Activated CD8-positive, alpha-beta T cell treated with anti-CD3 and anti-CD28 coated beads, Interleukin-2, amount 10 ng/mL, durations not matched to agents 7 days and 5 days (primary cell): ENCODE measurements around the gene SDR42E2. TPM values are rescaled to one million over a fixed set of nuclear protein-coding genes. Genes with fewer than 3 reads are reported as not detected.

Source experiments
- ATAC-seq: fragments of 150-1000 bp; cut with Tn5 transposase; one replicate; pipeline ENCODE4 v1.10.0; 2021; ENCODE audit warnings: moderate library complexity
- CTCF ChIA-PET: fragments of 350-600 bp; sonication (Branson Sonifier 250); formaldehyde crosslinking; loops from one replicate; lab custom pipeline; 2021; ENCODE audit warnings: antibody characterized with exemption; lab: Charles Lee
- POLR2A ChIA-PET: fragments of 350-600 bp; sonication (Branson Sonifier 250); formaldehyde crosslinking; loops from one replicate; lab custom pipeline; 2021; ENCODE audit warnings: antibody characterized with exemption; lab: Charles Lee
- DNase-seq: peaks from one replicate; pipeline ENCODE4 v3.0.0-alpha.2; 2020
- H3K27ac Mint-ChIP-seq: one replicate; pipeline ENCODE4 v1.8.0; 2021; ENCODE audit warnings: mild to moderate bottlenecking, mixed read lengths
- H3K27me3 Mint-ChIP-seq: one replicate; pipeline ENCODE4 v1.8.0; 2021; ENCODE audit warnings: low read depth, mixed read lengths
- H3K36me3 Mint-ChIP-seq: one replicate; pipeline ENCODE4 v1.8.0; 2021; ENCODE audit warnings: low read depth, mixed read lengths
- H3K4me1 Mint-ChIP-seq: one replicate; pipeline ENCODE4 v1.8.0; 2021; ENCODE audit warnings: low read depth, mixed read lengths
- H3K4me3 Mint-ChIP-seq: one replicate; pipeline ENCODE4 v1.8.0; 2021; ENCODE audit warnings: mild to moderate bottlenecking, mixed read lengths
- H3K9me3 Mint-ChIP-seq: one replicate; pipeline ENCODE4 v1.8.0; 2022; ENCODE audit warnings: mixed read lengths; ENCODE audit not compliant: insufficient read depth
- total RNA-seq, 2 experiments: library from RNA; stranded (reverse); gene quantifications; one replicate each; pipeline ENCODE4 v1.2.3, GENCODE V29; 2021

Gene SDR42E2
- total RNA-seq, 2 experiments from 2014 or later = 0.16 TPM; not detected in 1

GRCh38 chr16:22233037-22233372, 70.7 kb downstream of the SDR42E2 start:
- POLR2A ChIA-PET = interaction anchor here (0.6 to 2.3 kb wide), 2 partner anchors 19 to 39 kb away, joined by 3 to 5 read pairs; no protein-coding TSS in a partner anchor
- ATAC-seq = no peak
- Mint-ChIP-seq H3K27ac (no peak overlapping the region), H3K27me3 (no peaks in the 10 kb centered on the region), H3K4me3 (no peak overlapping the region), H3K9me3 (no peaks in the 10 kb centered on the region), H3K36me3 (peaks cover 38% of the 10 kb centered on the region), H3K4me1 (peaks cover 13% of the 10 kb centered on the region)
- CTCF ChIA-PET = interaction anchor here (1.7 to 2.2 kb wide), 2 partner anchors 17 to 28 kb away, joined by 4 read pairs; no protein-coding TSS in a partner anchor
- no peak for DNase-seq

GRCh38 chr16:22235839-22236745, 73.8 kb downstream of the SDR42E2 start:
- Mint-ChIP-seq H3K4me1 (peaks cover 41% of the 10 kb centered on the region), H3K27ac (no peak overlapping the region)
- ATAC-seq = no peak

GRCh38 chr16:22239131-22239805, 77.0 kb downstream of the SDR42E2 start:
- peak overlapping the region; percentile 79 for H3K27ac Mint-ChIP-seq
- CTCF ChIA-PET = interaction anchor here (1.0 to 2.0 kb wide), 5 partner anchors 30 to 61 kb away, joined by 3 to 6 read pairs (median 4); partner anchors contain the start of gene EEF2K

More at GRCh38 chr16:22235839-22236745, 73.8 kb downstream of the SDR42E2 start:
- ChIA-PET POLR2A (no interaction called here), CTCF (interaction anchor here (0.6 kb wide), 1 partner anchor 23 kb away, joined by 3 read pairs; no protein-coding TSS in a partner anchor)
- no peak overlapping the region for H3K4me3 Mint-ChIP-seq
- H3K9me3 Mint-ChIP-seq = no peaks in the 10 kb centered on the region
- no peaks in the 10 kb centered on the region for H3K27me3 Mint-ChIP-seq
- DNase-seq = no peak
- H3K36me3 Mint-ChIP-seq = peaks cover 45% of the 10 kb centered on the region

GRCh38 chr16:22240023-22240710, 77.9 kb downstream of the SDR42E2 start:
- H3K27me3 Mint-ChIP-seq = no peaks in the 10 kb centered on the region
- peaks cover 38% of the 10 kb centered on the region for H3K4me1 Mint-ChIP-seq
- peak overlapping the region; percentile 90 for H3K27ac Mint-ChIP-seq
- ChIA-PET POLR2A (interaction anchor here (1.4 to 2.1 kb wide), 2 partner anchors 8 to 34 kb away, joined by 5 to 15 read pairs; partner anchors contain the start of gene EEF2K), CTCF (interaction anchor here (1.0 to 3.8 kb wide), 5 partner anchors 31 to 162 kb away, joined by 3 to 23 read pairs (median 5); partner anchors contain the start of gene EEF2K)
- no peak for DNase-seq
- no peaks in the 10 kb centered on the region for H3K9me3 Mint-ChIP-seq
- H3K4me3 Mint-ChIP-seq = no peak overlapping the region
- H3K36me3 Mint-ChIP-seq = peaks cover 30% of the 10 kb centered on the region
- ATAC-seq = no peak

More at GRCh38 chr16:22239131-22239805, 77.0 kb downstream of the SDR42E2 start:
- ATAC-seq (no peak), DNase-seq (no peak)
- no peak overlapping the region for H3K4me3 Mint-ChIP-seq
- H3K36me3 Mint-ChIP-seq = peaks cover 31% of the 10 kb centered on the region
- peaks cover 38% of the 10 kb centered on the region for H3K4me1 Mint-ChIP-seq
- POLR2A ChIA-PET = no interaction called here
- no peaks in the 10 kb centered on the region for H3K9me3 Mint-ChIP-seq
- no peaks in the 10 kb centered on the region for H3K27me3 Mint-ChIP-seq

Other genes starting within 250 kb of the SDR42E2 start
- 100 to 1,000 TPM; 231 to 238 TPM for gene UQCRC2, start 209.1 kb upstream of the SDR42E2 start, total RNA-seq
- gene PDZD9, start 161.4 kb upstream of the SDR42E2 start, total RNA-seq = not detected
- 10 to 100 TPM; 11.4 to 11.9 TPM for gene MOSMO, start 154.4 kb upstream of the SDR42E2 start, total RNA-seq
- gene VWA3A, start 70.0 kb upstream of the SDR42E2 start, total RNA-seq = under 1 TPM in 1 of 2 experiments, not detected in 1; 0.18 TPM
- 10 to 100 TPM; 27.7 to 28.9 TPM for gene EEF2K, start 43.8 kb downstream of the SDR42E2 start, total RNA-seq
- 10 to 100 TPM; 43.8 to 49.9 TPM for gene POLR3E, start 134.9 kb downstream of the SDR42E2 start, total RNA-seq
- 10 to 100 TPM; 39.1 to 44.6 TPM for gene CDR2, start 212.1 kb downstream of the SDR42E2 start, total RNA-seq